ENCODE measurements around the gene ANAPC4. TPM values are rescaled to one million over a fixed set of nuclear protein-coding genes. Genes with fewer than 3 reads are reported as not detected.

The ANAPC4 gene
- polyA plus RNA-seq, 1 donor (not counting 4 experiments of a cell fraction or from before 2014, with no cell fraction given) = 26.9 TPM

GRCh38 chr4:25410820-25411529 is 33.9 kb downstream of the ANAPC4 start:
- no peak for FAIRE-seq
- no peaks in the 10 kb centered on the region for H3K9me3 ChIP-seq (ENCODE audit: control insufficient read depth, low read depth, low read length)
- dilution Hi-C loops (cut with MboI; ENCODE audit: extremely low pct_ligation_motif_present, low sequenced_read_pairs) = no loop called here
- H3K9me1 ChIP-seq (ENCODE audit: control insufficient read depth, extremely low read depth, insufficient read depth, low read length) = no peaks in the 10 kb centered on the region
- TF ChIP-seq, protein P1, sequence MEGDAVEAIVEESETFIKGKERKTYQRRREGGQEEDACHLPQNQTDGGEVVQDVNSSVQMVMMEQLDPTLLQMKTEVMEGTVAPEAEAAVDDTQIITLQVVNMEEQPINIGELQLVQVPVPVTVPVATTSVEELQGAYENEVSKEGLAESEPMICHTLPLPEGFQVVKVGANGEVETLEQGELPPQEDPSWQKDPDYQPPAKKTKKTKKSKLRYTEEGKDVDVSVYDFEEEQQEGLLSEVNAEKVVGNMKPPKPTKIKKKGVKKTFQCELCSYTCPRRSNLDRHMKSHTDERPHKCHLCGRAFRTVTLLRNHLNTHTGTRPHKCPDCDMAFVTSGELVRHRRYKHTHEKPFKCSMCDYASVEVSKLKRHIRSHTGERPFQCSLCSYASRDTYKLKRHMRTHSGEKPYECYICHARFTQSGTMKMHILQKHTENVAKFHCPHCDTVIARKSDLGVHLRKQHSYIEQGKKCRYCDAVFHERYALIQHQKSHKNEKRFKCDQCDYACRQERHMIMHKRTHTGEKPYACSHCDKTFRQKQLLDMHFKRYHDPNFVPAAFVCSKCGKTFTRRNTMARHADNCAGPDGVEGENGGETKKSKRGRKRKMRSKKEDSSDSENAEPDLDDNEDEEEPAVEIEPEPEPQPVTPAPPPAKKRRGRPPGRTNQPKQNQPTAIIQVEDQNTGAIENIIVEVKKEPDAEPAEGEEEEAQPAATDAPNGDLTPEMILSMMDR (optimal IDR thresholded peaks at IDR 0.05 in 1 of 3, IDR thresholded peaks at IDR 0.05 in 1 of 3, conservative IDR thresholded peaks at IDR 0.05 in 1 of 3; ENCODE audit: extremely low read depth in 1 of 3, insufficient read depth in 2 of 3, low read length in 3 of 3) = no peak
- TF ChIP-seq EZH2 (IDR thresholded peaks at IDR 0.05; ENCODE audit: low read length) = no peak
- no peaks in the 10 kb centered on the region for H3K79me2 ChIP-seq (ENCODE audit: control insufficient read depth, insufficient read depth, low read length)
- no peak for DNase-seq (ENCODE audit: low read depth, low spot score)
- peaks cover 9 to 14% of the 10 kb centered on the region in 2 experiments for H3K36me3 ChIP-seq (ENCODE audit: control insufficient read depth in 2 of 2, extremely low read depth in 1 of 2, insufficient read depth in 2 of 2, low read length in 2 of 2)
- H3K27me3 ChIP-seq (ENCODE audit: control insufficient read depth, extremely low read depth, insufficient read depth, low read length) = no peaks in the 10 kb centered on the region
- no peak overlapping the region for H2AFZ ChIP-seq (ENCODE audit: control insufficient read depth, low read length)
- no peaks in the 10 kb centered on the region for H4K20me1 ChIP-seq (ENCODE audit: control insufficient read depth, extremely low read depth, insufficient read depth, low read length)
- no peaks in the 10 kb centered on the region for H3K4me1 ChIP-seq (ENCODE audit: control insufficient read depth, extremely low read depth, insufficient read depth, low read length)
- H3K27ac ChIP-seq (ENCODE audit: control insufficient read depth, insufficient read depth, low read length) = no peak overlapping the region
- no peak overlapping the region for H3K4me3 ChIP-seq (ENCODE audit: control insufficient read depth in 2 of 3, extremely low read depth in 1 of 3, insufficient read depth in 2 of 3, low read depth in 1 of 3, low read length in 3 of 3)
- H3K4me2 ChIP-seq (ENCODE audit: control insufficient read depth, extremely low read depth, insufficient read depth, low read depth, low read length) = no peak overlapping the region
- no peak overlapping the region for H3K9ac ChIP-seq (ENCODE audit: control insufficient read depth, extremely low read depth, insufficient read depth, low read length)

- H3K4me3 ChIP-seq (ENCODE audit: control insufficient read depth in 2 of 3, extremely low read depth in 1 of 3, insufficient read depth in 2 of 3, low read depth in 1 of 3, low read length in 3 of 3) = no peak overlapping the region
- H3K9me1 ChIP-seq (ENCODE audit: control insufficient read depth, extremely low read depth, insufficient read depth, low read length) = no peaks in the 10 kb centered on the region
- H3K36me3 ChIP-seq (ENCODE audit: control insufficient read depth in 2 of 2, extremely low read depth in 1 of 2, insufficient read depth in 2 of 2, low read length in 2 of 2) = peaks cover 11% of the 10 kb centered on the region in 2 experiments
- no peaks in the 10 kb centered on the region for H4K20me1 ChIP-seq (ENCODE audit: control insufficient read depth, extremely low read depth, insufficient read depth, low read length)
- no peaks in the 10 kb centered on the region for H3K79me2 ChIP-seq (ENCODE audit: control insufficient read depth, insufficient read depth, low read length)
- dilution Hi-C loops (cut with MboI; ENCODE audit: extremely low pct_ligation_motif_present, low sequenced_read_pairs) = no loop called here
- FAIRE-seq = no peak
- H3K9ac ChIP-seq (ENCODE audit: control insufficient read depth, extremely low read depth, insufficient read depth, low read length) = no peak overlapping the region
- no peak for DNase-seq (ENCODE audit: low read depth, low spot score)
- H3K27me3 ChIP-seq (ENCODE audit: control insufficient read depth, extremely low read depth, insufficient read depth, low read length) = no peaks in the 10 kb centered on the region
- H3K9me3 ChIP-seq (ENCODE audit: control insufficient read depth, low read depth, low read length) = no peaks in the 10 kb centered on the region
- no peak overlapping the region for H2AFZ ChIP-seq (ENCODE audit: control insufficient read depth, low read length)
- H3K4me2 ChIP-seq (ENCODE audit: control insufficient read depth, extremely low read depth, insufficient read depth, low read depth, low read length) = no peak overlapping the region
- TF ChIP-seq, protein P1 (optimal IDR thresholded peaks at IDR 0.05 in 1 of 3, IDR thresholded peaks at IDR 0.05 in 1 of 3, conservative IDR thresholded peaks at IDR 0.05 in 1 of 3; ENCODE audit: extremely low read depth in 1 of 3, insufficient read depth in 2 of 3, low read length in 3 of 3) = no peak
- TF ChIP-seq EZH2 (IDR thresholded peaks at IDR 0.05; ENCODE audit: low read length) = no peak
- no peak overlapping the region for H3K27ac ChIP-seq (ENCODE audit: control insufficient read depth, insufficient read depth, low read length)
- H3K4me1 ChIP-seq (ENCODE audit: control insufficient read depth, extremely low read depth, insufficient read depth, low read length) = no peaks in the 10 kb centered on the region
These were observed 36.2 kb downstream of the ANAPC4 start for GRCh38 chr4:25413261-25413660.

Measured in keratinocyte (primary cell).